Caco-2 (cell line): ENCODE measurements around the gene NCK1. TPM values are rescaled to one million over a fixed set of nuclear protein-coding genes. Genes with fewer than 3 reads are reported as not detected.

Experiments used
- BruUV-seq: library from RNA; stranded (reverse); fragments of 400-500 nt; replicated peaks from 2 replicates; lab custom pipeline; 2021; lab: Mats Ljungman, UMichigan
- CTCF ChIA-PET: fragments of 300-600 bp; sonication (Branson Sonifier 250); formaldehyde crosslinking; loops from one replicate; lab custom pipeline; 2022; ENCODE audit warnings: antibody characterized with exemption; lab: Charles Lee
- POLR2A ChIA-PET: fragments of 300-600 bp; sonication (Branson Sonifier 250); formaldehyde crosslinking; loops from one replicate; lab custom pipeline; 2022; ENCODE audit warnings: antibody characterized with exemption; lab: Charles Lee
- DNase-seq, 2 experiments: peaks; one replicate each; pipeline versions ENCODE4 v3.0.0 to v3.0.0-alpha.2; 2020 to 2022
- H3K27me3 ChIP-seq: replicated peaks from 2 replicates; pipeline ENCODE4 v1.6.0; 2011; ENCODE audit warnings: low read length; ENCODE audit not compliant: control insufficient read depth, insufficient read depth
- H3K36me3 ChIP-seq: 2 replicates; pipeline ENCODE4 v1.5.1; 2011; ENCODE audit warnings: low read length; ENCODE audit not compliant: control insufficient read depth, insufficient read depth
- H3K4me1 ChIP-seq: fragments of 250-450 bp; sonication (Bioruptor Pico); 2 replicates; pipeline ENCODE4 v1.5.1; 2020; ENCODE audit warnings: mild to moderate bottlenecking
- H3K4me3 ChIP-seq: 2 replicates; pipeline ENCODE4 v1.5.1; 2011; ENCODE audit warnings: low read depth, mild to moderate bottlenecking, control low read depth, low read length
- H3K9me3 ChIP-seq: fragments of 250-450 bp; sonication (Bioruptor Pico); 2 replicates; pipeline ENCODE4 v1.5.1; 2020; ENCODE audit warnings: mild to moderate bottlenecking, moderate library complexity
- H3K27ac Mint-ChIP-seq: one replicate; pipeline ENCODE4 v1.8.0; 2022; ENCODE audit warnings: mixed read lengths; ENCODE audit not compliant: unreplicated experiment
- H3K27me3 Mint-ChIP-seq: one replicate; pipeline ENCODE4 v1.8.0; 2022; ENCODE audit warnings: mixed read lengths; ENCODE audit not compliant: insufficient read depth, unreplicated experiment
- H3K36me3 Mint-ChIP-seq: one replicate; pipeline ENCODE4 v1.8.0; 2022; ENCODE audit warnings: mild to moderate bottlenecking, mixed read lengths; ENCODE audit not compliant: insufficient read depth, unreplicated experiment
- H3K4me1 Mint-ChIP-seq: one replicate; pipeline ENCODE4 v1.8.0; 2022; ENCODE audit warnings: low read depth, mixed read lengths; ENCODE audit not compliant: unreplicated experiment
- H3K4me3 Mint-ChIP-seq: one replicate; pipeline ENCODE4 v1.8.0; 2022; ENCODE audit warnings: mild to moderate bottlenecking, moderate library complexity, mixed read lengths; ENCODE audit not compliant: unreplicated experiment
- H3K9me3 Mint-ChIP-seq: one replicate; pipeline ENCODE4 v1.8.0; 2022; ENCODE audit warnings: mixed read lengths; ENCODE audit not compliant: unreplicated experiment
- CTCF ChIP-seq, 2 experiments: fragments of 200-600 bp in 1 of 2; IDR thresholded peaks; 1 replicate in 1 of 2; 2 replicates in 1 of 2; pipeline versions ENCODE4 v1.5.1 to v1.8.0; 2011 to 2022; ENCODE audit warnings: antibody characterized with exemption in 1 of 2, control low read depth in 1 of 2, inconsistent platforms in 1 of 2, low read depth in 1 of 2, low read length in 1 of 2, mild to moderate bottlenecking in 1 of 2, moderate library complexity in 1 of 2; ENCODE audit not compliant: insufficient read depth in 1 of 2, severe bottlenecking in 1 of 2, unreplicated experiment in 1 of 2
- intact Hi-C: fragments of 100-400 bp; cut with micrococcal nuclease; formaldehyde crosslinking; loops from one replicate; pipeline ENCODE4 v1.10.0; 2022; ENCODE audit not compliant: unreplicated experiment
- total RNA-seq: library from RNA; stranded (reverse); gene quantifications from 2 replicates; pipeline ENCODE4 v1.2.3, GENCODE V29; 2022

NCK1 gene
- total RNA-seq, 1 experiment from 2014 or later = 37.3 TPM

GRCh38 chr3:136994772-136995516, 132.9 kb downstream of the NCK1 start:
- CTCF ChIA-PET = no interaction called here
- Histone ChIP-seq H3K4me3 (no peak overlapping the region), H3K9me3 (no peaks in the 10 kb centered on the region), H3K4me1 (peaks cover 3% of the 10 kb centered on the region), H3K36me3 (no peaks in the 10 kb centered on the region), H3K27me3 (no peaks in the 10 kb centered on the region)
- no peaks in the 10 kb centered on the region for H3K9me3 Mint-ChIP-seq
- H3K36me3 Mint-ChIP-seq = peaks cover 12% of the 10 kb centered on the region
- H3K27me3 Mint-ChIP-seq = no peaks in the 10 kb centered on the region
- no peak for TF ChIP-seq CTCF (IDR thresholded peaks at IDR 0.05; ENCODE audit: insufficient read depth in 1 of 2, low read depth in 1 of 2, low read length in 1 of 2, severe bottlenecking in 1 of 2, unreplicated experiment in 1 of 2)
- H3K4me3 Mint-ChIP-seq = no peak overlapping the region
- DNase-seq = no peak
- intact Hi-C loops = no loop called here
- POLR2A ChIA-PET = no interaction called here
- no peaks in the 10 kb centered on the region for H3K4me1 Mint-ChIP-seq
- no TSS peak for BruUV-seq
- no peak overlapping the region for H3K27ac Mint-ChIP-seq

DNA sequence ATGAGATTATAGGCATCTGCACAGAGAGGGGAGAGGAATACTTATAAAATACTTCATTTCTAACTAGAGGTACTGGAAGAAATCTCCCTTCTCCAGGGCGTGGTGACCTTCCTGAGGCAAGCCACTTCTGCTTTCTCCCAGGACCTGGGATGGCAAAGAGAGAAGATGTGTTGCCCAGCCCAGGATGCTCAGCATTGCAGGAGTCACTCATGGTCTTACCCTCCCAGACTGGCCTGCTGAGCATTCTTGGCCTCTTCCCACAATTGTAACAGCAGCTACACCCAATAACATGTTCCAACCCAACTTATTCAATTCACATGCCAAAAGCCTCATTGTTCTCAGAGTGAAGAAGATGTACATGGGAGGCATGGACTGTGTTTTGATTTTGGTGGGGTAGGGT, 133.6 kb downstream of the NCK1 start:
- ChIA-PET CTCF (no interaction called here), POLR2A (no interaction called here)
- Histone ChIP-seq H3K9me3 (no peaks in the 10 kb centered on the region), H3K4me1 (peaks cover 5% of the 10 kb centered on the region), H3K4me3 (no peak overlapping the region), H3K27me3 (no peaks in the 10 kb centered on the region), H3K36me3 (no peaks in the 10 kb centered on the region)
- no peak for TF ChIP-seq CTCF (IDR thresholded peaks at IDR 0.05; ENCODE audit: insufficient read depth in 1 of 2, low read depth in 1 of 2, low read length in 1 of 2, severe bottlenecking in 1 of 2, unreplicated experiment in 1 of 2)
- Mint-ChIP-seq H3K36me3 (peaks cover 9% of the 10 kb centered on the region), H3K4me1 (no peaks in the 10 kb centered on the region), H3K27me3 (no peaks in the 10 kb centered on the region), H3K27ac (no peak overlapping the region), H3K4me3 (no peak overlapping the region), H3K9me3 (peaks cover 4% of the 10 kb centered on the region)
- no TSS peak for BruUV-seq
- no peak for DNase-seq
- intact Hi-C loops = no loop called here

Other genes starting within 250 kb of the NCK1 start
- gene STAG1, start 109.8 kb upstream of the NCK1 start, total RNA-seq = 33.3 and 37.5 TPM in 2 replicates
- 3.8 and 4.2 TPM in 2 replicates for gene SLC35G2, start 43.1 kb upstream of the NCK1 start, total RNA-seq
- gene IL20RB, start 95.8 kb downstream of the NCK1 start, total RNA-seq = 5.5 and 6.9 TPM in 2 replicates